HL-60 (cell line): ENCODE data around the gene ZMYND8.

ENCODE experiments used
- DNase-seq, 2 experiments: peaks; one replicate each; pipeline ENCODE4 v3.0.0-alpha.2; 2010 to 2020; ENCODE audit warnings: low read depth in 1 of 2, low spot score in 1 of 2
- H3K27ac ChIP-seq: fragments of 250-450 bp; sonication (Bioruptor Pico); replicated peaks from 2 replicates; pipeline ENCODE4 v1.5.1; 2020; ENCODE audit warnings: mild to moderate bottlenecking, moderate library complexity
- H3K27me3 ChIP-seq: fragments of 250-450 bp; sonication (Bioruptor Pico); 2 replicates; pipeline ENCODE4 v1.5.1; 2021; ENCODE audit warnings: mild to moderate bottlenecking, moderate library complexity; ENCODE audit not compliant: insufficient read depth, poor library complexity, severe bottlenecking
- H3K4me3 ChIP-seq: replicated peaks from 2 replicates; pipeline ENCODE4 v1.5.1; 2011; ENCODE audit warnings: mild to moderate bottlenecking, control low read depth, low read length; ENCODE audit not compliant: insufficient read depth
- GABPA ChIP-seq: IDR thresholded peaks from 2 replicates; pipeline ENCODE4 v1.6.1; 2012; ENCODE audit warnings: low read depth
- POLR2AphosphoS5 ChIP-seq: IDR thresholded peaks from 2 replicates; pipeline ENCODE4 v1.6.1; 2012; ENCODE audit warnings: low read depth
- SPI1 ChIP-seq: IDR thresholded peaks from 2 replicates; pipeline ENCODE4 v1.6.1; 2012; ENCODE audit warnings: low read depth, mild to moderate bottlenecking, borderline replicate concordance
- TF ChIP-seq, protein P1 (sequence below): IDR thresholded peaks from one replicate; pipeline ENCODE4 v1.5.1; 2011; ENCODE audit warnings: low read length, control low read depth, inconsistent platforms; ENCODE audit not compliant: insufficient read depth
- TF ChIP-seq, protein P2 (sequence below): IDR thresholded peaks from 2 replicates; pipeline ENCODE4 v1.6.1; 2012; ENCODE audit warnings: low read depth; ENCODE audit not compliant: insufficient replicate concordance

Gene ZMYND8

DNA sequence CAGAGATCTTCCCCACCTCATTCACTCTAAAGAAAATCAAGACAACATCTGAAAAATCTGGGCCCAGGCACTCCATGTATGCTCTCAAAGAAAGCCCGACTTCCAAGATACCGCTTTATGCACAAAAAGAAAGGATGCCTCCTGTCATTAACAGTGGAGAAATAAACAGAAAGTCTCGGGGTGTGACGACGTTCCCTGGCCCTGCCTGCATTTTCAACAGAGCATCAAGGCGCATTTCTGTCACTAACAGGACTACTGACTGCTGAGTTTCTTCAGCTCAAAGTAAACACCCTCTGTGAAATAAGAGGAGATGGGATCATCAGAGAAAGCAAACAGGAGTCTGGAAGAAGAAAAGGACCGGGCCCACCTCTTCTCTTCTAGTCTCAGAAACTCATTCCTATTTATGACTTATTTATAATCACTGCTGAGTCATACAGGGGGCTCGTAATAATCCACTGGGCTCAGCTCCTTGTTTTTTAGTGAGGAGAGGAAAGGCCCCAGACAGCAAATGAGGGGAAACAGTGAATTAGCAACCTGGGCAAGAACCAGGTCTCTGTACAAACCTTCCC lies 99.7 kb downstream of the ZMYND8 start:
- DNase-seq: no peak
- Histone ChIP-seq H3K27me3 (no peaks in the 10 kb centered on the region), H3K4me3 (no peak overlapping the region), H3K27ac (no peak overlapping the region)
- TF ChIP-seq, protein P1, sequence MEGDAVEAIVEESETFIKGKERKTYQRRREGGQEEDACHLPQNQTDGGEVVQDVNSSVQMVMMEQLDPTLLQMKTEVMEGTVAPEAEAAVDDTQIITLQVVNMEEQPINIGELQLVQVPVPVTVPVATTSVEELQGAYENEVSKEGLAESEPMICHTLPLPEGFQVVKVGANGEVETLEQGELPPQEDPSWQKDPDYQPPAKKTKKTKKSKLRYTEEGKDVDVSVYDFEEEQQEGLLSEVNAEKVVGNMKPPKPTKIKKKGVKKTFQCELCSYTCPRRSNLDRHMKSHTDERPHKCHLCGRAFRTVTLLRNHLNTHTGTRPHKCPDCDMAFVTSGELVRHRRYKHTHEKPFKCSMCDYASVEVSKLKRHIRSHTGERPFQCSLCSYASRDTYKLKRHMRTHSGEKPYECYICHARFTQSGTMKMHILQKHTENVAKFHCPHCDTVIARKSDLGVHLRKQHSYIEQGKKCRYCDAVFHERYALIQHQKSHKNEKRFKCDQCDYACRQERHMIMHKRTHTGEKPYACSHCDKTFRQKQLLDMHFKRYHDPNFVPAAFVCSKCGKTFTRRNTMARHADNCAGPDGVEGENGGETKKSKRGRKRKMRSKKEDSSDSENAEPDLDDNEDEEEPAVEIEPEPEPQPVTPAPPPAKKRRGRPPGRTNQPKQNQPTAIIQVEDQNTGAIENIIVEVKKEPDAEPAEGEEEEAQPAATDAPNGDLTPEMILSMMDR: no peak
- TF ChIP-seq GABPA (no peak), POLR2AphosphoS5 (no peak), SPI1 (no peak)
- TF ChIP-seq, protein P2, sequence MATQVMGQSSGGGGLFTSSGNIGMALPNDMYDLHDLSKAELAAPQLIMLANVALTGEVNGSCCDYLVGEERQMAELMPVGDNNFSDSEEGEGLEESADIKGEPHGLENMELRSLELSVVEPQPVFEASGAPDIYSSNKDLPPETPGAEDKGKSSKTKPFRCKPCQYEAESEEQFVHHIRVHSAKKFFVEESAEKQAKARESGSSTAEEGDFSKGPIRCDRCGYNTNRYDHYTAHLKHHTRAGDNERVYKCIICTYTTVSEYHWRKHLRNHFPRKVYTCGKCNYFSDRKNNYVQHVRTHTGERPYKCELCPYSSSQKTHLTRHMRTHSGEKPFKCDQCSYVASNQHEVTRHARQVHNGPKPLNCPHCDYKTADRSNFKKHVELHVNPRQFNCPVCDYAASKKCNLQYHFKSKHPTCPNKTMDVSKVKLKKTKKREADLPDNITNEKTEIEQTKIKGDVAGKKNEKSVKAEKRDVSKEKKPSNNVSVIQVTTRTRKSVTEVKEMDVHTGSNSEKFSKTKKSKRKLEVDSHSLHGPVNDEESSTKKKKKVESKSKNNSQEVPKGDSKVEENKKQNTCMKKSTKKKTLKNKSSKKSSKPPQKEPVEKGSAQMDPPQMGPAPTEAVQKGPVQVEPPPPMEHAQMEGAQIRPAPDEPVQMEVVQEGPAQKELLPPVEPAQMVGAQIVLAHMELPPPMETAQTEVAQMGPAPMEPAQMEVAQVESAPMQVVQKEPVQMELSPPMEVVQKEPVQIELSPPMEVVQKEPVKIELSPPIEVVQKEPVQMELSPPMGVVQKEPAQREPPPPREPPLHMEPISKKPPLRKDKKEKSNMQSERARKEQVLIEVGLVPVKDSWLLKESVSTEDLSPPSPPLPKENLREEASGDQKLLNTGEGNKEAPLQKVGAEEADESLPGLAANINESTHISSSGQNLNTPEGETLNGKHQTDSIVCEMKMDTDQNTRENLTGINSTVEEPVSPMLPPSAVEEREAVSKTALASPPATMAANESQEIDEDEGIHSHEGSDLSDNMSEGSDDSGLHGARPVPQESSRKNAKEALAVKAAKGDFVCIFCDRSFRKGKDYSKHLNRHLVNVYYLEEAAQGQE: no peak

DNA sequence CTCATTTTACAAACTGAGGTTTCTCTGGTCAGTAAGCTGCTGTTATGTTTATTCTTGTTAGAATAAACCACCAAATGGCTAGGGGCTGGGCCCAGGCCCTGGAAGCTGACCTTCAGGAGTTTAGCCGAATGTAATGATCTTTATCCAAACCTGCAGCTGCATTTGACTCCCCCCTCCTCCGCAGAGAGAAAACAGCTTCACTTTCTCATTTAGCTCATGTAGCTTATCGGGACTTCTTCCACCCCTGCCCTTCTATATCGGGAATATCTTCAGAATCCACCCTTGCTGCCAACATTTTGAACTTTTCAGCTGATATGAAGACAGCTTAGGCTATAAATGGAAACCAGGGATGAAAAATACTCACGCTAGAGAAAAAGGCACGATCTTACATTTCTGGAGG lies 102.6 kb downstream of the ZMYND8 start:
- no peak for DNase-seq
- Histone ChIP-seq H3K27ac (no peak overlapping the region), H3K4me3 (no peak overlapping the region), H3K27me3 (no peaks in the 10 kb centered on the region)
- TF ChIP-seq, protein P1: no peak
- TF ChIP-seq SPI1 (no peak), GABPA (no peak), POLR2AphosphoS5 (no peak)
- TF ChIP-seq, protein P2: no peak

DNA sequence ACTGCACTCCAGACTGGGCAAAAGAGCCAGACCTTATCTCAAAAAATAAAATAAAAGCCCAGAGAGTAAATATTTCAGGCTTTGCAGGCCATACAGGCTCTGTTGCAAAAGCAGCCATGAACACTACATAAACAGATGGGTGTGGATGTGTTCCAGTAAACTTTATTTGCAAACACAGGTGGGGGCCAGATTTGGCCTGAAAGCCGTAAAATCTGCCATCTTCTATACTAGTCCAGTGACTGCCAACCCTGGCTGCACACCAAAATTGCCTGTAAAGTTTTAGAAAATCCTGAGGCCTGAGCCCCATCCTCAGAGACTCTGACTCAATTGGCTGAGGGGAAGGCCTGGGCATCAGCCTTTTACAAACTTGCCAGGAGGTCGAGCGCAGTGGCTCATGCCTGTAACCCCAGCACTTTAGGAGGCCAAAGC lies 103.6 kb downstream of the ZMYND8 start:
- H3K27ac ChIP-seq: no peak overlapping the region
- TF ChIP-seq GABPA: no peak
- no peak for TF ChIP-seq POLR2AphosphoS5
- TF ChIP-seq, protein P1: no peak
- TF ChIP-seq SPI1: no peak
- TF ChIP-seq, protein P2: no peak

More for the DNA sequence above, 103.6 kb downstream of the ZMYND8 start:
- Histone ChIP-seq H3K27me3 (no peaks in the 10 kb centered on the region), H3K4me3 (no peak overlapping the region)
- DNase-seq: no peak
